NT2/D1 (cell line): ENCODE data around the gene TRAF7.

Experiments
- DNase-seq: peaks from one replicate; pipeline ENCODE4 v3.0.0-alpha.2; 2011; ENCODE audit warnings: low read depth, low spot score
- H3K27me3 ChIP-seq: 2 replicates; pipeline ENCODE4 v1.6.0; 2011; ENCODE audit warnings: mild to moderate bottlenecking; ENCODE audit not compliant: insufficient read length, insufficient read depth
- H3K36me3 ChIP-seq: 2 replicates; pipeline ENCODE4 v1.6.1; 2011; ENCODE audit warnings: mild to moderate bottlenecking, low read length, mixed read lengths; ENCODE audit not compliant: insufficient read depth, insufficient read length
- H3K4me1 ChIP-seq: 2 replicates; pipeline ENCODE4 v1.5.1; 2011; ENCODE audit not compliant: insufficient read depth, insufficient read length
- H3K4me3 ChIP-seq: 2 replicates; pipeline ENCODE4 v1.5.1; 2011; ENCODE audit warnings: low read depth; ENCODE audit not compliant: insufficient read length
- H3K9ac ChIP-seq: 2 replicates; pipeline ENCODE4 v1.6.0; 2011; ENCODE audit warnings: low read depth; ENCODE audit not compliant: insufficient read length
- H3K9me3 ChIP-seq: 2 replicates; pipeline ENCODE4 v1.5.1; 2011; ENCODE audit warnings: mild to moderate bottlenecking, low read length; ENCODE audit not compliant: insufficient read depth
- SUZ12 ChIP-seq: IDR thresholded peaks from 2 replicates; pipeline ENCODE4 v1.6.1; 2011; ENCODE audit not compliant: insufficient read length, insufficient read depth; ENCODE audit errors: extremely low read depth
- YY1 ChIP-seq: IDR thresholded peaks from 2 replicates; pipeline ENCODE4 v1.6.1; 2011; ENCODE audit not compliant: insufficient read length, insufficient read depth
- ZNF274 ChIP-seq: IDR thresholded peaks from 2 replicates; pipeline ENCODE4 v1.6.1; 2011; ENCODE audit warnings: mild to moderate bottlenecking, low read depth, low read length

Gene TRAF7

DNA sequence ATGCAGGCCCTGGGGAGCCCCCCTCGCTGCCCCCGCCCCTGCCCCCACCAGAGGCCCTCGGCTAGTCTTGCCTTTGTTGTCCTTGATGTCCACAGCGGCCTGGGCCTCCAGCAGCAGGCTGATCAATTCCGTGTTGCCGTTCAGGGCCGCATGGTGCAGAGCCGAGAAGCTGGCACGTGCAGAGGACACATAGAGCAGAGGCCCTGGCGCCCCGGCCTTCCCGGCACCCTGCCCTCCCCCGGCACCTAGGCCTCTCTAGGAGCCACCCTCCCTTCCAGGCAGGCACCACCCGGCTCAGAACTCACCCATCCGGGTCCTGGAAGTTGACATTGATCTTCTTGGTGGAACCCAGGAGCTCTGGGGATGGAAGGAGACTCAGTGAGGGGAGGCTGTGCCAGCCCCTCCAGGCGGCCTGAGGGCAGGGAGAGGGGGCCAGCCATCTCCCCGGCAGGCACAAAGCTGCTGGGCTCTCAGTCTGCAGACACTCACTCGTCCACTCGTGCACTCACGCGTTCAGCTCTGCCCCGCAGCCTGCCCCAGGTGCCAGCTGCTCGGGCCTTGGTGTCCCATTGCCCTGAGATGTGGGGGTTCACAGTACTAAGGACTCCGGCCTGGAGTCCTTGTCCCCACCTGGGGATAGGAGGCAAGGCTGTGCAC is 34.5 kb downstream of the TRAF7 start:
- H3K9me3 ChIP-seq, result no peaks in the 10 kb centered on the region
- H3K36me3 ChIP-seq, result no peaks in the 10 kb centered on the region
- no peak for DNase-seq
- TF ChIP-seq YY1 (no peak), SUZ12 (no peak), ZNF274 (no peak)
- H3K4me1 ChIP-seq, result peaks cover 27% of the 10 kb centered on the region
- no peak overlapping the region for H3K4me3 ChIP-seq
- H3K27me3 ChIP-seq, result peaks cover 11% of the 10 kb centered on the region
- H3K9ac ChIP-seq, result peak overlapping the region; percentile 61

DNA sequence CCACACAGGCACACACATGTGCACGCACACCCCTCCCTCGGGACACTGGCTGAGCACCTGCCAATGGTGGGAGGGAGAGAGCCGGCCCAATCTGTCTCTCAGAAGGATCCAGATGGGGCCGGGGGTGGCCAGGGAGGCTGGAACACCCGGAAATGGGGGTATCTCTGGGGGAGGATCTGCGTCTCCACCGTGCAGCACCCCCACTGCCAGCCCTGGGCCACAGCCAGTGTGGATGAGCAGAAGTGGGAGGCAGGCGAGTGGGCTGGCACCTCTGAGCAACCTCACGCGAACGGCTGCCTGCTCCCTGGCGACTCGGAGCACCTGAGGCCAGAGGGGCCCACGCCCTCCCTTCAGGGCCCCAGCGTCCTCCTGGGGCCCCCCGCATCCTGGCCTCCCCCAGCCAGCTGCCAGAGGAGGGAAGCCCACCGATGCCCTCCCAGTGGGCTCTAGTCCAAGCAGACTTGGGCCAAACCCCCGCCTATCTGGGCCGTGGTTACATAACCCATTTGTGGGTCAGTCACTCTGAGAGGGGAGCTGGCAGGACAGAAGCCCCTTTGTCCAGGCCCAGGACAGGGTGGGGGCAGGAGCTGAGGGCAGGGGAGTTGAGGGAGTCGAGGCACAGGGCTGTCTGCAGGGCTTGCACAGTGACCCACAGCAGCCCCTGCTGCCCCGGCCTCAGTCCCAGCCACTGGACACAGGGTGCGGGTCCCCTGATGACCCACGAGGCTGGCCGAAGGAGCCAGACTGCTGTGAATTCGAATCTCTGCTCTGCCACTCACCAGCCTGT is 35.3 kb downstream of the TRAF7 start:
- no peak overlapping the region for H3K4me3 ChIP-seq
- peak overlapping the region; percentile 61 for H3K9ac ChIP-seq

DNA sequence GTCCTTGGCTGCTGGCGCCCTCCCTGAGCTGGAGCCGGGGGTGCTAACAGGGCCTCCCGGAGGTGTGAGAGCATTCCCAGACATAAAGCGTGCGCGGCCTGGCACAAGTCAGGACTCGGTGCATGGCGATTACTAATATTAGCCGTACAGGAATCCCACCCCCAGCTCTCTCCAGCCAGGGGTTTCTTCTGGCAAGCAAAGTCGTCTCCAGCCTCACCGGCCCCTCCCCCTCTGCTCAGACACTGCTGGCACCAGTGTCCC is 35.8 kb downstream of the TRAF7 start:
- H3K36me3 ChIP-seq, result no peaks in the 10 kb centered on the region
- no peak for DNase-seq
- H3K4me1 ChIP-seq, result peaks cover 29% of the 10 kb centered on the region
- TF ChIP-seq SUZ12 (no peak), ZNF274 (no peak), YY1 (no peak)
- no peaks in the 10 kb centered on the region for H3K9me3 ChIP-seq
- peaks cover 19% of the 10 kb centered on the region for H3K27me3 ChIP-seq
- H3K4me3 ChIP-seq, result no peak overlapping the region
- no peak overlapping the region for H3K9ac ChIP-seq

More for the DNA sequence above, 35.3 kb downstream of the TRAF7 start:
- no peak for DNase-seq
- TF ChIP-seq SUZ12 (no peak), YY1 (no peak), ZNF274 (no peak)
- H3K4me1 ChIP-seq, result peaks cover 31% of the 10 kb centered on the region
- H3K36me3 ChIP-seq, result no peaks in the 10 kb centered on the region
- peaks cover 18% of the 10 kb centered on the region for H3K27me3 ChIP-seq
- no peaks in the 10 kb centered on the region for H3K9me3 ChIP-seq

DNA sequence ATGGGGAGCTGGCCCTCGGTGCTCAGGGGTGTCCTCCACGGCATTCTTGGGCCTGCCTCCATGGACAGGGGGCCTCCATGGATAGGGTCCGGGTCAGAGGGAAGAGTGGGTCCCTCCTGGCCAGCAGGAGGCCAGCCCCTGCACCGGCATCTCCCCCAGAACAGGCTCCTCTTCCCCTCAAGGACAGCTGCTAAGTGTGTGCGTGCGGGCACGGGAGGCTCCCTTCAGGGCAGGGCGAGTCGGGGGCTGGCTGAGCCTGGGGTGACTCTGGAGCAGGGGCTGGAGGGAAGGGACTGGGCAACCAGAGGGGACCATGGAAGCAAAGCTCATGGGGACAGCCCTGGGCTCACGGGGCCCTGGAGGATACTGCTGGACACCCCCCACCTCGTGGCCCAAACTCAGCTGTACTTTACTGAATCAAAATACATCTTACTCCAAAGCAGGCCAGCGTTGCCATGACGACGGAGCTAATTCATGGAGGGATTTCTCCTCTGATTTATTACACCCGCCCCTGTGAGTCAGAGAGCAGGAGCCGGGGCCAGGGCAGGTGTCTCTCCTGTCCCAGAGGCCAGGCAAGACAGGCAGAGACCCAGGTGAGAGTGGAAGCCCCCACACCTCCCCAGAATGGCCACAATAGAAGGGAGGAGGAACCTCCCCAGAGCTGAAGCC is 38.7 kb downstream of the TRAF7 start:
- Histone ChIP-seq H3K36me3 (no peaks in the 10 kb centered on the region), H3K27me3 (peaks cover 45% of the 10 kb centered on the region), H3K9me3 (no peaks in the 10 kb centered on the region), H3K4me3 (no peak overlapping the region), H3K4me1 (peaks cover 32% of the 10 kb centered on the region), H3K9ac (peak overlapping the region; percentile 29)
- TF ChIP-seq YY1 (no peak), ZNF274 (no peak), SUZ12 (no peak)
- DNase-seq, result no peak

DNA sequence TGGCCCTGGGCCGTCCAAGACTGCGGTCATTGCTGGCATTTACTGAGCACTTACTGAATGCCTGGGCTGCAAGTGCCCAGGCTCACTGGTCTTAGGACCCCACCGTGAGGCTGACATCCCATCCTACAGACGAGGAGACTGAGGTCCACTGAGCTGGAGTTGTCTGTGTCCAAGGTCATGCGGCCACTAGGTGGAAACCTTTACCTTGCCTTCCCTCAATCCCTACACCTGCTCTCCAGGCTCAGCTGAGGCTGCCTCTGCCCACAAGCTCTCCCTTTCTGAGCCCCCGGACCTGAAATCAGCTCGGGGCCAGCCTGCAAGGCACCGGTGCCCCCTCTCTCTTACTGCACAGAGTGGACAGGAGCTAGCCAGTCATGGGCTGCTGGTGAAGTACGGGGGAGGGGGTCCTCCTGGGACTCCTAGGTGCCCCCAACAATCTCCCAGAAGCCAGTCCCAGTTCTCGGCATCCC is 39.3 kb downstream of the TRAF7 start:
- Histone ChIP-seq H3K4me3 (peak overlapping the region; percentile 38), H3K36me3 (no peaks in the 10 kb centered on the region), H3K4me1 (peaks cover 36% of the 10 kb centered on the region), H3K9ac (no peak overlapping the region), H3K27me3 (peaks cover 46% of the 10 kb centered on the region), H3K9me3 (no peaks in the 10 kb centered on the region)
- peak; percentile 67 for DNase-seq
- TF ChIP-seq YY1, result no peak
- TF ChIP-seq ZNF274, result no peak
- TF ChIP-seq SUZ12, result no peak

- H3K27me3 ChIP-seq, result peaks cover 46% of the 10 kb centered on the region
- DNase-seq, result no peak
- H3K36me3 ChIP-seq, result no peaks in the 10 kb centered on the region
- H3K4me3 ChIP-seq, result peak overlapping the region; percentile 38
- TF ChIP-seq YY1 (no peak), SUZ12 (no peak), ZNF274 (no peak)
- peaks cover 30% of the 10 kb centered on the region for H3K4me1 ChIP-seq
- peak overlapping the region; percentile 69 for H3K9ac ChIP-seq
- 0 out of 2 replicates have a peak, but pooled peaks cover 5% of the 10 kb centered on the region for H3K9me3 ChIP-seq
These were observed 40.0 kb downstream of the TRAF7 start for GRCh38 chr16:2195322-2196161.
